ENCODE measurements around the gene AGPAT4. TPM values are rescaled to one million over a fixed set of nuclear protein-coding genes. Genes with fewer than 3 reads are reported as not detected.

Gene AGPAT4
- total and polyA plus RNA-seq, 2 of the 13 experiments (the other 11 are each of a cell fraction or from before 2014, with no cell fraction given), result 0.07 to 0.13 TPM

DNA sequence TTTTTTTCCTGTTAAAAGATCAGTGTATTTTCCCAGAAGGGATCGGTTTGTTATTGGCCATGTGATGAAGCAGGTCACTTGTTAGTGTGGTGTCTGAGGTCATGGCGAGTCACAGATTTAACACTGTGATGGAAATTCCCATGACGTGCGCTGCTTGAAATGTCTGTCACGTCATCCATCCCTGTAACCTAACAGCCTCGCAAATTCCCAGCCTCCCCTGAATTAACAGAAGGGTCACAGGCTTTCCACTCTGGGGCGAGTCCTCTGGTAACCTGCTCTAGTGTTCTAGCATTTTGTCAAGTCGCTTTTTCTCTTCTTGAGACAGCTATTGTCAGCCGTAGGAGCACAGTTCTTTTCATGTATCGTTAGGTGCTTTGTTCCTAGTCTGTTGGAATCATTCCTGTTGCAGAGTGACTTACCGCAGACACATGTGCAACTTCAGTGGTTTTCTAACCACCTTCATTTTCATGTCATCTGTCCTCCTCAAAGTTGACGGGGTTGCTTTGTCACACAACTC is 145.1 kb downstream of the AGPAT4 start (continued):
- TF ChIP-seq, protein P1, sequence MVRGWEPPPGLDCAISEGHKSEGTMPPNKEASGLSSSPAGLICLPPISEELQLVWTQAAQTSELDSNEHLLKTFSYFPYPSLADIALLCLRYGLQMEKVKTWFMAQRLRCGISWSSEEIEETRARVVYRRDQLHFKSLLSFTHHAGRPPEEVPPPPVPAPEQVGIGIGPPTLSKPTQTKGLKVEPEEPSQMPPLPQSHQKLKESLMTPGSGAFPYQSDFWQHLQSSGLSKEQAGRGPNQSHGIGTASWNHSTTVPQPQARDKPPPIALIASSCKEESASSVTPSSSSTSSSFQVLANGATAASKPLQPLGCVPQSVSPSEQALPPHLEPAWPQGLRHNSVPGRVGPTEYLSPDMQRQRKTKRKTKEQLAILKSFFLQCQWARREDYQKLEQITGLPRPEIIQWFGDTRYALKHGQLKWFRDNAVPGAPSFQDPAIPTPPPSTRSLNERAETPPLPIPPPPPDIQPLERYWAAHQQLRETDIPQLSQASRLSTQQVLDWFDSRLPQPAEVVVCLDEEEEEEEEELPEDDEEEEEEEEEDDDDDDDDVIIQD (CRISPR knock-in tag; IDR thresholded peaks at IDR 0.05; ENCODE audit: low read depth), result no peak

DNA sequence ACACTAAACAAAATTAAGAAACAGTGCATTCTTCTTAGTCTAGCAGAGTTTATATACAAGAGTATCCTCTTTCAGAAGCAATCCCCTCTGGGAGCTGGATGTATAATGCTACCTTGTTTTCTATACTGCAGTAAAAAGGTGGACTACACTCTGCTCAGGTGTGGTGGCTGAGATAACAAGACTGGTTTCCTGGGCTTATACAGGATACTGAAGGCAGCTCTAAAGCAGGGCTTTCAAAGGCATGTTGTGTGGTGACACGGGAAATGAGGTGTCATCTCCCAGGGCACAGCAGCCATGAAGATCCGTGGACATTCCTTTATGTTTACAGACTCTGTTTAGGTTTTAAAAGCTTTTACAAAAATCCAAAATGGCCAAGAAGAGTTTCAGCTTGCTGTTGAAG is 145.6 kb downstream of the AGPAT4 start:
- H2AFZ ChIP-seq (ENCODE audit: low read length), result no peak overlapping the region
- ChIA-PET CTCF (ENCODE audit: low intra/inter-chr PET ratio, low total read pairs) (no interaction called here), POLR2A (no interaction called here)
- ATAC-seq (no peak), DNase-seq (ENCODE audit: low spot score) (no peak), FAIRE-seq (no peak)
- H3K4me2 ChIP-seq (ENCODE audit: low read depth, low read length), result no peak overlapping the region
- TF ChIP-seq MZF1 (CRISPR knock-in tag; IDR thresholded peaks at IDR 0.05; ENCODE audit: borderline replicate concordance), result no peak
- TF ChIP-seq ZNF44 (CRISPR knock-in tag; IDR thresholded peaks at IDR 0.05), result no peak
- no peak for TF ChIP-seq NFYC (CRISPR knock-in tag; IDR thresholded peaks at IDR 0.05)
- no peak for TF ChIP-seq GABPB1 (CRISPR knock-in tag; IDR thresholded peaks at IDR 0.05)
- 94% methylated on average over 2 of the region's 2 CpGs for WGBS (ENCODE audit: low lambda C conversion rate)
- H3K79me2 ChIP-seq (ENCODE audit: insufficient read depth, low read length), result no peaks in the 10 kb centered on the region
- peaks cover 12% of the 10 kb centered on the region for H3K4me1 ChIP-seq (ENCODE audit: insufficient read depth, low read length)
- H3K9ac ChIP-seq (ENCODE audit: insufficient read depth, low read depth, low read length), result no peak overlapping the region
- no TSS peak for BruUV-seq (replicated peaks)
- H3K36me3 ChIP-seq (replicated peaks in 1 of 2; ENCODE audit: control insufficient read depth in 1 of 2, insufficient read depth in 2 of 2, low read length in 2 of 2), result peaks cover 2 to 11% of the 10 kb centered on the region in 2 experiments; a peak in 3 of 5 replicates
- in situ Hi-C loops (cut with HindIII; ENCODE audit: extremely low pct_ligation_motif_present, low pct_unique_long_range_greater_than_20kb) (no loop called here), intact Hi-C loops (cut with micrococcal nuclease; ENCODE audit: unreplicated experiment) (no loop called here)
- H3K4me3 ChIP-seq (replicated peaks in 1 of 3; ENCODE audit: insufficient read depth in 1 of 3, low read depth in 2 of 3, low read length in 3 of 3), result no peak overlapping the region
- peaks cover 4% of the 10 kb centered on the region; the same call in 1 of the 2 replicates for H3K9me3 ChIP-seq (ENCODE audit: low read length)
- H3K27ac ChIP-seq (ENCODE audit: extremely low read length, insufficient read depth, low read length), result no peak overlapping the region
- no peaks in the 10 kb centered on the region for H3K27me3 ChIP-seq (ENCODE audit: control insufficient read depth in 1 of 2, insufficient read depth in 2 of 2, low read length in 2 of 2)
- H4K20me1 ChIP-seq (ENCODE audit: insufficient read depth, low read length), result no peaks in the 10 kb centered on the region

Measured in HepG2 (cell line).